ENCODE data around the gene PACS2. TPM values are rescaled to one million over a fixed set of nuclear protein-coding genes. Genes with fewer than 3 reads are reported as not detected.

PACS2 gene
- total and polyA plus RNA-seq, 2 of the 8 experiments (the other 6 are each of a cell fraction or from before 2014, with no cell fraction given) = 38.0 to 62.8 TPM

DNA sequence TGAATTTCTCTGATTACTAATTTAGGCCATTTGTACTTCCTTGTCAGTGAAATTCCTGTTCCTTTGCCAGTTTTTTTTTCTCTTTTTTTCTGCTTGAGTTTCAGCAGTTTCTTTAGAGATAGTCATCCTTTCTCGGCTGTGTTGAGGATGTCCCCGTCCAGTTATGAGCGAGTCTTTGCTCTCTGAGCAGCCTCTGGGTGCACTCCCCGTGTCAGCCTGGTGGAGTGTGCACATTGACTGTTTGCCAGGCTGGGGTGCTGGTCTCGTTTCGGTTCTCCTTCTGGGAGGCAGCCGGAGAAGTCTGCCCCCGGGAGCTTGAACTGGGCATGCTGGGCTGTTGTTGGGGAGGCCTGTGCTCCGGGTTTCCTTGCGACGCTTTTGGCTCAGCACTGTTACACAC is 3.0 kb downstream of the PACS2 start:
- no peaks in the 10 kb centered on the region for H3K9me3 ChIP-seq (ENCODE audit: insufficient read depth in 2 of 2, low read depth in 1 of 2, low read length in 1 of 2)
- no peak overlapping the region for H3K4me3 ChIP-seq (ENCODE audit: extremely low read depth in 1 of 4, insufficient read depth in 2 of 4, low read depth in 3 of 4, low read length in 4 of 4)
- peaks cover 20% of the 10 kb centered on the region for H3K79me1 ChIP-seq (ENCODE audit: low read depth, low read length)
- H2BK15ac ChIP-seq (ENCODE audit: low read length) = no peak overlapping the region
- H3K27me3 ChIP-seq (replicated peaks in 1 of 4; ENCODE audit: control insufficient read depth in 3 of 4, extremely low read depth in 1 of 4, insufficient read depth in 3 of 4, low read length in 3 of 4) = peaks cover 0 to 2% (median 0%) of the 10 kb centered on the region in 4 experiments; a peak in 1 of 7 replicates
- H2BK12ac ChIP-seq (ENCODE audit: low read depth, low read length) = no peak overlapping the region
- 93% methylated on average over 7 of the region's 11 CpGs; no CpG with 5 or more reads in 1 of the 2 experiments for WGBS, 2 experiments (ENCODE audit: extremely low coverage in 1 of 2, insufficient coverage in 1 of 2, insufficient read length in 1 of 2, insufficient replicate concordance in 2 of 2, low coverage in 1 of 2, low lambda C conversion rate in 2 of 2, missing lambda C conversion rate in 1 of 2)
- no peak overlapping the region for H3K27ac ChIP-seq (ENCODE audit: low read depth, low read length)
- ChIA-PET POLR2A (ENCODE audit: partially characterized antibody) (interaction anchor here (1.2 kb wide), 1 partner anchor 17 kb away, joined by 4 read pairs; no protein-coding TSS in a partner anchor), CTCF (ENCODE audit: partially characterized antibody) (interaction anchor here (1.2 to 3.0 kb wide), 3 partner anchors 9 to 17 kb away, joined by 3 to 10 read pairs (median 3); no protein-coding TSS in a partner anchor)
- no peak overlapping the region for H4K5ac ChIP-seq (ENCODE audit: insufficient read length, low read depth, low read length)
- H4K20me1 ChIP-seq (replicated peaks in 1 of 2; ENCODE audit: control insufficient read depth in 1 of 2, insufficient read depth in 2 of 2, low read length in 2 of 2) = peaks cover 7 to 25% of the 10 kb centered on the region in 2 experiments
- H4K8ac ChIP-seq (ENCODE audit: extremely low read depth, insufficient read depth, low read length) = no peak overlapping the region
- peaks cover 7% of the 10 kb centered on the region; the same call in 1 of the 2 replicates for H3K23me2 ChIP-seq (ENCODE audit: low read depth, low read length)
- FAIRE-seq = no peak
- no peaks in the 10 kb centered on the region for H3K36me3 ChIP-seq (ENCODE audit: control insufficient read depth in 2 of 4, insufficient read depth in 4 of 4, low read length in 3 of 4)
- H4K91ac ChIP-seq (replicated peaks; ENCODE audit: insufficient read length, low read length) = no peak overlapping the region
- DNase-seq (ENCODE audit: low read depth in 1 of 2, low spot score in 2 of 2) = no peak
- no peak overlapping the region for H3K14ac ChIP-seq (ENCODE audit: insufficient read length)
- no peak overlapping the region for H3K56ac ChIP-seq (replicated peaks; ENCODE audit: insufficient read length, low read depth, low read length)
- no peak overlapping the region for H2BK5ac ChIP-seq (ENCODE audit: low read depth, low read length)
- H2AK5ac ChIP-seq (ENCODE audit: low read depth, low read length) = peak overlapping the region; percentile 1; the same call in 1 of the 2 replicates
- TF ChIP-seq SP2 (IDR thresholded peaks at IDR 0.05; ENCODE audit: low read length) (no peak), BRCA1 (IDR thresholded peaks at IDR 0.05; ENCODE audit: low read depth, low read length) (no peak), TAF1 (IDR thresholded peaks at IDR 0.05; ENCODE audit: low read depth, low read length) (no peak), POLR2A (IDR thresholded peaks at IDR 0.05; ENCODE audit: control extremely low read depth in 1 of 2, low read depth in 2 of 2, low read length in 2 of 2) (no peak), CREB1 (IDR thresholded peaks at IDR 0.05) (no peak), RBBP5 (IDR thresholded peaks at IDR 0.05; ENCODE audit: borderline replicate concordance, low read depth, low read length) (no peak), ZNF274 (IDR thresholded peaks at IDR 0.05; ENCODE audit: borderline replicate concordance, extremely low read depth, low read length) (no peak), TEAD4 (IDR thresholded peaks at IDR 0.05; ENCODE audit: low read depth, low read length) (no peak), SP1 (IDR thresholded peaks at IDR 0.05; ENCODE audit: low read depth, low read length) (no peak)
- H3K18ac ChIP-seq (ENCODE audit: extremely low read depth, low read length) = no peak overlapping the region
- H3K4me1 ChIP-seq (replicated peaks in 1 of 4; ENCODE audit: control insufficient read depth in 3 of 4, insufficient read depth in 4 of 4, low read length in 3 of 4) = peaks cover 0 to 12% (median 5%) of the 10 kb centered on the region in 4 experiments; a peak in 5 of 7 replicates
- peaks cover 7 to 58% of the 10 kb centered on the region in 2 experiments; a peak in 3 of 4 replicates for H3K79me2 ChIP-seq (ENCODE audit: control insufficient read depth in 1 of 2, insufficient read depth in 2 of 2, low read length in 2 of 2)
- H2BK20ac ChIP-seq (ENCODE audit: low read length) = no peak overlapping the region
- no peak overlapping the region for H3K4me2 ChIP-seq (ENCODE audit: insufficient read depth in 1 of 2, low read depth in 2 of 2, low read length in 2 of 2)
- no peak overlapping the region for H3K4ac ChIP-seq (replicated peaks; ENCODE audit: insufficient read length, low read depth, low read length)
- no peak overlapping the region for H2AFZ ChIP-seq (ENCODE audit: low read length)
- H2BK120ac ChIP-seq (replicated peaks; ENCODE audit: low read depth, low read length) = no peak overlapping the region
- H3K23ac ChIP-seq (ENCODE audit: insufficient read length) = no peak overlapping the region
- no peak overlapping the region for H3K9ac ChIP-seq (replicated peaks in 1 of 4; ENCODE audit: extremely low read depth in 1 of 4, low read depth in 3 of 4, low read length in 3 of 4)

Measured in H1 (cell line).